Body of pancreas (tissue), 4 donors: ENCODE data around the gene MRPS11.

Experiments
- CTCF ChIP-seq, 7 experiments: fragments of 450-650 bp in 4 of 7; fragments of 200-600 bp in 3 of 7; sonication (generic) in 3 of 7; IDR thresholded peaks; one replicate each; pipeline ENCODE4 v1.5.1; 2016 to 2019; ENCODE audit warnings: antibody characterized with exemption in 7 of 7
- POLR2A ChIP-seq, 3 donors: fragments of 450-650 bp; IDR thresholded peaks; one replicate each; pipeline ENCODE4 v1.6.1; 2016; ENCODE audit warnings: antibody characterized with exemption in 3 of 3, mild to moderate bottlenecking in 2 of 3

- TF ChIP-seq CTCF (IDR thresholded peaks at IDR 0.05) (no peak), POLR2A (IDR thresholded peaks at IDR 0.05) (no peak)
Measured at GRCh38 chr15:88453651-88454050, 13.9 kb upstream of the MRPS11 start.
